ENCODE results near the gene FDX1. TPM values are rescaled to one million over a fixed set of nuclear protein-coding genes. Genes with fewer than 3 reads are reported as not detected.

FDX1 gene
- polyA plus RNA-seq, 3 donors = 3.9 to 20.2 (median 12.8) TPM

DNA sequence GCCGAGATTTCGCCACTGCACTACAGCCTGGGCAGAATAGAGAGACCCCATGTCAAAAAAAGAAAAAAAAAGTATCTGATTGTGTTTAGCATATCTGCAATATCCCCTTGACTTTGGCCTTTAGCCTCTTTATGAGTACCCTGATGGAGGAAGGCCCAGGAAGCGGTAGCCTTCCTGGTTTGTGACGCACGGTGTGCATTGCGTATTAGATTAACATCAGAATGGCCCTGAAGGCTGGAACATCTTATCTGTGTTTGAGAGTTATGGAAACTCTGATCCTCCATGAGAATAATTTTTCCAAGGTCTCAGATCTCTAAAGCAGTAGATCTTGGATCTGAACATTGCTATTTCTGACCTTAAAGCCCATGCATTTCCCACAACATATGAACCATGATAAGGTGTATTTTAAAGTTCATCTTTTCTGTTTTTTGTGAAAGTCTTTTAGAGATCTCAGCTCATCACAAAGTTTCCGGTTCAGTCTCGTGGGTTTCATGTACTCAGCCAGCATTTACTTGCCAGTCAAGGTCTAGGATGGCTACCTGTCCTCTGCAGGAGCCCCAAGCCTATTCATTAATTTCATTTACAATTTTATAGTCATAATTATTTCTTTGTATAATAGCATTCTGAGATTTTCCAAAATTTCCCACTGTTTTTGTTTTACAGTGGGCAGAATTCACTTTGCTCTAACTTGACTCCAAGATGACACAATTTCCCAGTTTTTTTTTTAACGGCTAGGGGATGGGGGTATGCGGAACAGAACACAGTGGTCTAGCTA is 605 bp upstream of the FDX1 start:
- peaks cover 32% of the 10 kb centered on the region for H4K20me1 ChIP-seq (ENCODE audit: insufficient read depth, low read length)
- intact Hi-C loops (cut with micrococcal nuclease) = no loop called here
- H3K36me3 ChIP-seq (replicated peaks in 1 of 2; ENCODE audit: control insufficient read depth in 1 of 2, insufficient read depth in 2 of 2, low read length in 2 of 2) = no peaks in the 10 kb centered on the region
- peak overlapping the region; percentile 27 to 94 (median 92) for H3K4me3 ChIP-seq (replicated peaks in 1 of 3; ENCODE audit: low read depth in 2 of 3, low read length in 3 of 3)
- no peaks in the 10 kb centered on the region for H3K9me3 ChIP-seq (replicated peaks in 1 of 2; ENCODE audit: control insufficient read depth in 1 of 2, insufficient read depth in 1 of 2, low read length in 2 of 2)
- H3K79me2 ChIP-seq (ENCODE audit: insufficient read depth, low read length) = peaks cover 41% of the 10 kb centered on the region
- no peaks in the 10 kb centered on the region for H3K9me3 Mint-ChIP-seq
- peak overlapping the region; percentile 67 to 81 for H3K4me3 Mint-ChIP-seq
- H3K27ac ChIP-seq (ENCODE audit: low read depth in 1 of 2, low read length in 2 of 2) = peak overlapping the region in 1 of 2 donors; percentile 93
- WGBS (ENCODE audit: insufficient coverage) = 80% methylated on average over 1 of the region's 10 CpGs
- no peak for DNase-seq
- peaks cover 0 to 2% of the 10 kb centered on the region in 2 donors for H3K36me3 Mint-ChIP-seq
- H3K27me3 ChIP-seq (ENCODE audit: control insufficient read depth in 2 of 2, insufficient read depth in 2 of 2, low read length in 2 of 2) = no peaks in the 10 kb centered on the region
- H2AFZ ChIP-seq (ENCODE audit: insufficient read depth, low read depth, low read length, poor library complexity, severe bottlenecking) = peak overlapping the region; percentile 90
- H3K27ac Mint-ChIP-seq = peak overlapping the region in 5 of 7 donors; percentile 50 to 76 (median 70)
- H3K4me2 ChIP-seq (replicated peaks; ENCODE audit: extremely low read depth, low read length, poor library complexity, severe bottlenecking) = peak overlapping the region; percentile 92
- H3K4me1 ChIP-seq (ENCODE audit: control insufficient read depth in 1 of 2, insufficient read depth in 2 of 2, low read length in 2 of 2) = peaks cover 18 to 26% of the 10 kb centered on the region in 2 donors
- H3K27me3 Mint-ChIP-seq (ENCODE audit: low read depth in 3 of 3) = no peaks in the 10 kb centered on the region
- H3K9ac ChIP-seq (ENCODE audit: insufficient read depth, low read length, poor library complexity, severe bottlenecking) = peak overlapping the region; percentile 91
- peaks cover 25% of the 10 kb centered on the region for H3K4me1 Mint-ChIP-seq
- TF ChIP-seq, protein P1, sequence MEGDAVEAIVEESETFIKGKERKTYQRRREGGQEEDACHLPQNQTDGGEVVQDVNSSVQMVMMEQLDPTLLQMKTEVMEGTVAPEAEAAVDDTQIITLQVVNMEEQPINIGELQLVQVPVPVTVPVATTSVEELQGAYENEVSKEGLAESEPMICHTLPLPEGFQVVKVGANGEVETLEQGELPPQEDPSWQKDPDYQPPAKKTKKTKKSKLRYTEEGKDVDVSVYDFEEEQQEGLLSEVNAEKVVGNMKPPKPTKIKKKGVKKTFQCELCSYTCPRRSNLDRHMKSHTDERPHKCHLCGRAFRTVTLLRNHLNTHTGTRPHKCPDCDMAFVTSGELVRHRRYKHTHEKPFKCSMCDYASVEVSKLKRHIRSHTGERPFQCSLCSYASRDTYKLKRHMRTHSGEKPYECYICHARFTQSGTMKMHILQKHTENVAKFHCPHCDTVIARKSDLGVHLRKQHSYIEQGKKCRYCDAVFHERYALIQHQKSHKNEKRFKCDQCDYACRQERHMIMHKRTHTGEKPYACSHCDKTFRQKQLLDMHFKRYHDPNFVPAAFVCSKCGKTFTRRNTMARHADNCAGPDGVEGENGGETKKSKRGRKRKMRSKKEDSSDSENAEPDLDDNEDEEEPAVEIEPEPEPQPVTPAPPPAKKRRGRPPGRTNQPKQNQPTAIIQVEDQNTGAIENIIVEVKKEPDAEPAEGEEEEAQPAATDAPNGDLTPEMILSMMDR (IDR thresholded peaks at IDR 0.05) = no peak

DNA sequence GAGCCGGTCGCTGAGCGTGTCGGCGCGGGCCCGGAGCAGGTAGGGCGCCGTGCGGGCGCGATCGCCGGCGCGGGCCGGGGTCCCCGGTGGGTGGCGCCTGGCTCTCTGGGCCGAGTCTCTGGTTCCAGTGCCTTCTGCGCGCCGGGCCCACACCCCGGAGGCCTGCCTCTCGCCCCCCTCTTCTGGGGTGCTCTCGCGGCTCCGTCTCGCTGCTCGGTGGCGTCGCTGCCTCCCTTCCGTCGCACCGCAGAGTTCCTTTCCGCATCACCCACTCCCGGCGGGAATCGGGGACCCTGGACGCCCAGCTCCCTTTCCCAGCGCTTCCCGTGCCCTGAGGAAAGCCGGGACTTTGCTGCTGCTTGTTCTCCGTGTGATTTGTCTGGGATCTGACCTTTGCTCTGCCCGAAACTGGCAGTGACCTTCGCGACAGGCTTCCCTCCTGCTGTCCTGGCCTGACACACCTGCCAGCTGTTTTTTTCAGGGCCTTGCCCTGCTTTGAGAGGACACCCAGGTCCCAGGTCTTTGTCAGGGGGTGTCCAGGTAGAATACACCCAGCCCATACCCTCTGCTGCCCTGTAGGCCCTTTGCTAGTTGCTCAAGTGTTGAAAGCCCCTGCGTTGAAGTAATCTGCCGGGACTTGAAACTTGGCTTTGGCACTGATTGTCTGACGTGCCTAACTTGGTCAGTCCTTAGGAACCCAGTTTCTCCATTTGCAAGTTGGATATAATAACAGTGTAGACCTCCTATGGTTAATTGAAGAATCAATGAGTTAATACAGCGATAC is 711 bp downstream of the FDX1 start:
- H3K36me3 Mint-ChIP-seq = peaks cover 0 to 2% of the 10 kb centered on the region in 2 donors
- H3K4me3 Mint-ChIP-seq = peak overlapping the region; percentile 97 to 99
- H3K9ac ChIP-seq (ENCODE audit: insufficient read depth, low read length, poor library complexity, severe bottlenecking) = peak overlapping the region; percentile 91
- H3K27me3 ChIP-seq (ENCODE audit: control insufficient read depth in 2 of 2, insufficient read depth in 2 of 2, low read length in 2 of 2) = no peaks in the 10 kb centered on the region
- TF ChIP-seq, protein P1 (IDR thresholded peaks at IDR 0.05) = peak; percentile 39
- H3K9me3 ChIP-seq (replicated peaks in 1 of 2; ENCODE audit: control insufficient read depth in 1 of 2, insufficient read depth in 1 of 2, low read length in 2 of 2) = no peaks in the 10 kb centered on the region
- under 1% methylated on average over 48 of the region's 51 CpGs for WGBS (ENCODE audit: insufficient coverage)
- peak overlapping the region; percentile 92 for H3K4me2 ChIP-seq (replicated peaks; ENCODE audit: extremely low read depth, low read length, poor library complexity, severe bottlenecking)
- peak overlapping the region; percentile 87 to 96 (median 96) for H3K27ac Mint-ChIP-seq
- peaks cover 28% of the 10 kb centered on the region for H3K4me1 Mint-ChIP-seq
- peak; percentile 24 to 62 (median 28) for DNase-seq
- no peaks in the 10 kb centered on the region for H3K36me3 ChIP-seq (replicated peaks in 1 of 2; ENCODE audit: control insufficient read depth in 1 of 2, insufficient read depth in 2 of 2, low read length in 2 of 2)
- peak overlapping the region; percentile 78 to 94 (median 92) for H3K4me3 ChIP-seq (replicated peaks in 1 of 3; ENCODE audit: low read depth in 2 of 3, low read length in 3 of 3)
- H3K27me3 Mint-ChIP-seq (ENCODE audit: low read depth in 3 of 3) = peaks cover 0 to 2% (median 0%) of the 10 kb centered on the region in 3 donors
- H3K79me2 ChIP-seq (ENCODE audit: insufficient read depth, low read length) = peaks cover 55% of the 10 kb centered on the region
- intact Hi-C loops (cut with micrococcal nuclease) = loop anchor here (5.0 to 10.0 kb wide), 5 partner anchors 46 to 478 kb away; partner anchors contain the start of gene RDX (in 2 of the 2)
- H2AFZ ChIP-seq (ENCODE audit: insufficient read depth, low read depth, low read length, poor library complexity, severe bottlenecking) = peak overlapping the region; percentile 90
- H3K4me1 ChIP-seq (ENCODE audit: control insufficient read depth in 1 of 2, insufficient read depth in 2 of 2, low read length in 2 of 2) = peaks cover 18 to 26% of the 10 kb centered on the region in 2 donors
- H4K20me1 ChIP-seq (ENCODE audit: insufficient read depth, low read length) = peaks cover 45% of the 10 kb centered on the region
- H3K27ac ChIP-seq (ENCODE audit: low read depth in 1 of 2, low read length in 2 of 2) = peak overlapping the region; percentile 75 to 93
- no peaks in the 10 kb centered on the region for H3K9me3 Mint-ChIP-seq

Data from CD14-positive monocyte (primary cell).